T-cell (primary cell): ENCODE measurements around the gene SACS. TPM values are rescaled to one million over a fixed set of nuclear protein-coding genes. Genes with fewer than 3 reads are reported as not detected.
"Not testable (repeated sequence)": the region's sequence is repeated elsewhere in the genome, so short reads cannot be mapped to it uniquely, and the experiment has no call there.

Experiments
- ATAC-seq, 4 experiments: fragments of 200-7000 bp in 3 of 4; fragments of 150-1000 bp in 1 of 4; cut with Tn5 transposase; replicated peaks in 1 of 4; 1 replicate in 3 of 4; 2 replicates in 1 of 4; pipeline ENCODE4 v1.10.0; 2021; ENCODE audit warnings: moderate library complexity in 3 of 4, mild to moderate bottlenecking in 2 of 4, moderate number of reproducible peaks in 1 of 4
- CTCF ChIA-PET, 2 donors: fragments of 300-600 bp; sonication (Branson Sonifier 250); formaldehyde crosslinking; loops; one replicate each; lab custom pipeline; 2022; ENCODE audit warnings: antibody characterized with exemption in 2 of 2; lab: Charles Lee
- POLR2A ChIA-PET, 2 donors: fragments of 300-600 bp; sonication (Branson Sonifier 250); formaldehyde crosslinking; loops; one replicate each; lab custom pipeline; 2022; ENCODE audit warnings: antibody characterized with exemption in 2 of 2; lab: Charles Lee
- DNase-seq, 35 experiments: peaks; one replicate each; pipeline versions ENCODE4 v3.0.0 to v3.0.0-alpha.2; 2013 to 2023
- H3K27ac ChIP-seq: one replicate; pipeline ENCODE4 v1.5.1; 2013; ENCODE audit warnings: low read length
- H3K27me3 ChIP-seq, 2 experiments: replicated peaks in 1 of 2; 1 replicate in 1 of 2; 2 replicates in 1 of 2; pipeline versions ENCODE4 v1.6.1 to v1.7.0; 2013; ENCODE audit warnings: low read length in 1 of 2, mixed read lengths in 1 of 2; ENCODE audit not compliant: control insufficient read depth in 2 of 2, insufficient read depth in 2 of 2; ENCODE audit errors: extremely low read depth in 1 of 2
- H3K36me3 ChIP-seq, 2 donors: 1 replicate in 1 of 2; 2 replicates in 1 of 2; pipeline versions ENCODE4 v1.6.1 to v1.7.0; 2013; ENCODE audit warnings: low read length in 1 of 2; ENCODE audit not compliant: control insufficient read depth in 2 of 2, insufficient read depth in 1 of 2; ENCODE audit errors: extremely low read depth in 1 of 2
- H3K4me1 ChIP-seq, 2 experiments: 1 replicate in 1 of 2; 2 replicates in 1 of 2; pipeline versions ENCODE4 v1.6.1 to v1.7.0; 2013; ENCODE audit warnings: low read length in 2 of 2, mixed read lengths in 1 of 2; ENCODE audit not compliant: insufficient read depth in 2 of 2, control insufficient read depth in 1 of 2; ENCODE audit errors: extremely low read depth in 1 of 2
- H3K4me3 ChIP-seq, 2 donors: 1 replicate in 1 of 2; 2 replicates in 1 of 2; pipeline versions ENCODE4 v1.5.1 to v1.7.0; 2013; ENCODE audit warnings: mild to moderate bottlenecking in 2 of 2, low read length in 1 of 2, moderate library complexity in 1 of 2; ENCODE audit not compliant: control insufficient read depth in 1 of 2; ENCODE audit errors: extremely low read depth in 1 of 2
- H3K9me3 ChIP-seq: 2 replicates; pipeline ENCODE4 v1.7.0; 2013
- H3K27ac Mint-ChIP-seq, 2 donors: one replicate each; pipeline ENCODE4 v1.8.0; 2020 to 2021; ENCODE audit warnings: mild to moderate bottlenecking in 2 of 2, mixed read lengths in 2 of 2
- H3K27me3 Mint-ChIP-seq, 2 donors: one replicate each; pipeline ENCODE4 v1.8.0; 2021 to 2022; ENCODE audit warnings: mixed read lengths in 2 of 2
- H3K36me3 Mint-ChIP-seq: one replicate; pipeline ENCODE4 v1.8.0; 2021; ENCODE audit warnings: mixed read lengths
- H3K4me1 Mint-ChIP-seq, 3 donors: one replicate each; pipeline ENCODE4 v1.8.0; 2020 to 2022; ENCODE audit warnings: mixed read lengths in 3 of 3, mild to moderate bottlenecking in 1 of 3
- H3K4me3 Mint-ChIP-seq, 3 donors: one replicate each; pipeline ENCODE4 v1.8.0; 2020 to 2022; ENCODE audit warnings: mild to moderate bottlenecking in 3 of 3, mixed read lengths in 3 of 3, moderate library complexity in 3 of 3
- H3K9me3 Mint-ChIP-seq, 3 donors: one replicate each; pipeline ENCODE4 v1.8.0; 2020 to 2022; ENCODE audit warnings: mixed read lengths in 3 of 3
- WGBS: methylation state at CpG from one replicate; pipeline ENCODE4 v1.1.5; 2013; ENCODE audit warnings: missing lambda C conversion rate; ENCODE audit not compliant: insufficient coverage; 5-methylcytosine and 5-hydroxymethylcytosine counted together
- total RNA-seq, 35 experiments: library from RNA in 6 of 35; stranded (reverse) in 6 of 35; fragments of 120-200 nt in 1 of 35; gene quantifications; one replicate each; pipeline versions ENCODE4 v1.2.1 to v1.2.4 and lab custom pipeline; 2013 to 2026

Gene SACS
- total RNA-seq, 5 donors from 2014 or later (not counting 1 experiment from before 2014, with no cell fraction given): 17.6 to 28.6 (median 27.3) TPM

DNA sequence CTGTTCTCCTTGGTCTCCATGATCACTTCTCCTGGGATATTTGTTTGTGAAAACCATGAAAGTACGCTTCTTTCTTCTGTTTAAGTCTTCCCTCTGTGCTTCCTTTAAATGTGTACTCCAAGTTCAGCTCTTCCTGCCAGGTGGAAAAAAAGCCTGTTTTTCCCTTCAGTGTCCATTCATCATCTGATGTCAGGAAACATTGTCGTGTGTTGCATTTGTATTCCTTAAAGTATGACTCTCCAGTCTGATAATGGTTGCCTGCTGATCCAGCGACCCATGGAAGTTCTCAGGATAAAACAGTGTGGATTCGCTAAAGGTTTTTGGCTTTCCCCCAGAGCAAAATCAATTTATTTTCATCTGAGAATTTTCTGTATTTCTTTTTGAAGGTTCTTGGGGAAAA lies 22.3 kb downstream of the SACS start:
- H3K27ac Mint-ChIP-seq: no peak overlapping the region
- no CpG with 5 or more reads among the region's 4 CpGs for WGBS
- no peaks in the 10 kb centered on the region for H3K4me1 ChIP-seq
- POLR2A ChIA-PET: no interaction called here
- H3K27me3 Mint-ChIP-seq: peaks cover 5 to 13% of the 10 kb centered on the region in 2 donors
- H3K27me3 ChIP-seq: peaks cover 0 to 4% of the 10 kb centered on the region in 2 experiments
- DNase-seq (no peak), ATAC-seq (no peak)
- H3K9me3 ChIP-seq: no peaks in the 10 kb centered on the region
- H3K4me1 Mint-ChIP-seq: peaks cover 0 to 2% (median 2%) of the 10 kb centered on the region in 3 donors
- no peak overlapping the region for H3K4me3 Mint-ChIP-seq
- no peak overlapping the region for H3K27ac ChIP-seq
- CTCF ChIA-PET: no interaction called here
- no peaks in the 10 kb centered on the region for H3K36me3 ChIP-seq
- H3K4me3 ChIP-seq: no peak overlapping the region
- H3K9me3 Mint-ChIP-seq: no peaks in the 10 kb centered on the region
- H3K36me3 Mint-ChIP-seq: no peaks in the 10 kb centered on the region

GRCh38 chr13:23408026-23408425 lies 25.5 kb downstream of the SACS start:
- Histone ChIP-seq H3K36me3 (no peaks in the 10 kb centered on the region), H3K27me3 (peaks cover 0 to 4% of the 10 kb centered on the region in 2 experiments), H3K9me3 (no peaks in the 10 kb centered on the region), H3K4me3 (no peak overlapping the region), H3K27ac (no peak overlapping the region), H3K4me1 (no peaks in the 10 kb centered on the region)
- Mint-ChIP-seq H3K9me3 (no peaks in the 10 kb centered on the region), H3K27me3 (peaks cover 15 to 17% of the 10 kb centered on the region in 2 donors), H3K4me1 (peaks cover 0 to 2% (median 2%) of the 10 kb centered on the region in 3 donors), H3K4me3 (no peak overlapping the region), H3K27ac (no peak overlapping the region), H3K36me3 (no peaks in the 10 kb centered on the region)
- DNase-seq (no peak), ATAC-seq (no peak)
- 94% methylated on average over 2 of the region's 5 CpGs for WGBS
- ChIA-PET CTCF (interaction anchor here (0.6 to 0.7 kb wide), 3 partner anchors 363 to 1790 kb away, joined by 3 to 5 read pairs (median 4); no protein-coding TSS in a partner anchor), POLR2A (interaction anchor here in 1 of 2 donors (0.7 kb wide), 1 partner anchor 872 kb away, joined by 3 read pairs; no protein-coding TSS in a partner anchor)

DNA sequence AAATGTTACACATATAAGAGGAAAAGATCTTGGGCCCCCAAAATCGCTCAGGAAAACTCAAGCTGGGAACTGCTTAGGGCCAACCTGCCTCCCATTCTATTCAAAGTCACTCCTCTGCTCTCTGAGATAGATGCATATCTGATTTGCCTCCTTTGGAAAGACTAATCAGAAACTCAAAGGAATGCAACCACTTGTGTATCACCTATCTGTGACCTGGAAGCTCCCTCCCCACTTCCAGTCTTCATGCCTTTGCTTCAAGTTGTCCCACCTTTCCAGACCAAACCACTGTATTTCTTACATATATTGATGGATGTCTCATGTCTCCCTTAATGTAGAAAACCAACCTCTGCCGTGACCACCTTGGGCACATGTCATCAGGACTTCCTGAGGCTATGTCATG lies 32.3 kb downstream of the SACS start:
- H3K27me3 ChIP-seq, DNase-seq, POLR2A ChIA-PET, CTCF ChIA-PET, H3K4me3 Mint-ChIP-seq, H3K36me3 ChIP-seq, H3K4me1 Mint-ChIP-seq, ATAC-seq, H3K27ac Mint-ChIP-seq, H3K4me3 ChIP-seq, H3K9me3 ChIP-seq, H3K4me1 ChIP-seq, H3K36me3 Mint-ChIP-seq, H3K27ac ChIP-seq: not testable (repeated sequence)
- 60% methylated on average over 1 of the region's 2 CpGs for WGBS
- peaks cover 23% of the 10 kb centered on the region in 2 donors for H3K27me3 Mint-ChIP-seq
- peaks cover 6 to 11% (median 10%) of the 10 kb centered on the region in 3 donors for H3K9me3 Mint-ChIP-seq

- DNase-seq (no peak), ATAC-seq (no peak)
- Mint-ChIP-seq H3K27me3 (peaks cover 21% of the 10 kb centered on the region in 2 donors), H3K4me1 (no peaks in the 10 kb centered on the region), H3K4me3 (no peak overlapping the region), H3K36me3 (peaks cover 4% of the 10 kb centered on the region), H3K9me3 (peaks cover 6 to 11% (median 10%) of the 10 kb centered on the region in 3 donors), H3K27ac (no peak overlapping the region)
- H3K27me3 ChIP-seq: no peaks in the 10 kb centered on the region
- no peak overlapping the region for H3K27ac ChIP-seq
- no peaks in the 10 kb centered on the region for H3K4me1 ChIP-seq
- POLR2A ChIA-PET: no interaction called here
- H3K4me3 ChIP-seq: no peak overlapping the region
- CTCF ChIA-PET: no interaction called here
- 80% methylated on average over 3 of the region's 6 CpGs for WGBS
- no peaks in the 10 kb centered on the region for H3K36me3 ChIP-seq
- no peaks in the 10 kb centered on the region for H3K9me3 ChIP-seq
Observed at GRCh38 chr13:23399347-23399746, 34.2 kb downstream of the SACS start.

GRCh38 chr13:23394821-23395220 lies 38.7 kb downstream of the SACS start:
- H3K27me3 ChIP-seq: peaks cover 0 to 2% of the 10 kb centered on the region in 2 experiments
- no peak overlapping the region for H3K4me3 ChIP-seq
- no peaks in the 10 kb centered on the region for H3K9me3 ChIP-seq
- Mint-ChIP-seq H3K9me3 (peaks cover 6 to 8% (median 7%) of the 10 kb centered on the region in 3 donors), H3K27ac (no peak overlapping the region), H3K27me3 (peaks cover 8 to 9% of the 10 kb centered on the region in 2 donors), H3K36me3 (peaks cover 1% of the 10 kb centered on the region), H3K4me1 (no peaks in the 10 kb centered on the region), H3K4me3 (no peak overlapping the region)
- H3K27ac ChIP-seq: no peak overlapping the region
- H3K4me1 ChIP-seq: no peaks in the 10 kb centered on the region
- no peaks in the 10 kb centered on the region for H3K36me3 ChIP-seq
- POLR2A ChIA-PET: no interaction called here
- no peak for DNase-seq
- ATAC-seq: no peak
- 92% methylated on average over 2 of the region's 4 CpGs for WGBS
- CTCF ChIA-PET: no interaction called here

DNA sequence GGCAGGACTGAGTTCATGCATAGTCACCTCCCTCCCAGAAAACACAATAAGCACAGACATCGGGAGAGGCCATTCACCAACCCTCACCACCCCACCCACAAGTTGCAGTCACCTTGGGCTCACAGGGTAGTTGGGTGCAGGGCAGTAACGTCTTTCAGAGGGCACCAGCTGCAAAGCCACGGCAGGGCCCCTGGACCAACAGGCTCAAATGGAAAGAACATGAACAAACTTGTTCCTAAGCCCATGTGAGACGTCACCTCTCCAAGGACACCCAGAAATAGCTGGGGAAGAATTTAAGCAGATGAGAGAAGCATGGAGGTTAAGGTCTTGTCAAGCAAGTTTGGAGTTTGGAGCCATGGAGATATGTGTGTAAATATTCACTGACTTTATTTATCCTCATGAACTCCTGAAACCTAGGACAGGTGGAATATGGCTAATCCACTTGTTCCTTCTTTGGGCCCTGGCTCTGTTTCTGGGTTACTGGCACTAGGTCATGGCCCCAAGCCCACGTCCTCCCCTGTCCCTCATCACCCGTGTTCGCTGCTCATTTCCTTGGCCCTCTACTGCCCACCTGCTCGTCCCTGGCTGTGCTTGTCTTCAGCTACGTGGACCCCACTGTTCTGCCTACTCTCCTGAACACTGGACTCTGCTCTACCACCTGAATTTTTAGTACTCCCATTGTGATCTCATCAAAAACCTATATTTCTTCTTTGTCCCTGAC lies 40.4 kb downstream of the SACS start:
- ChIA-PET POLR2A (no interaction called here), CTCF (no interaction called here)
- H3K27me3 Mint-ChIP-seq: peaks cover under 1 to 3% of the 10 kb centered on the region in 2 donors
- Histone ChIP-seq H3K4me3 (no peak overlapping the region), H3K27ac (no peak overlapping the region), H3K36me3 (no peaks in the 10 kb centered on the region), H3K27me3 (peaks cover 0 to 2% of the 10 kb centered on the region in 2 experiments), H3K4me1 (no peaks in the 10 kb centered on the region), H3K9me3 (no peaks in the 10 kb centered on the region)
- no peaks in the 10 kb centered on the region for H3K9me3 Mint-ChIP-seq
- ATAC-seq (no peak), DNase-seq (no peak)
- H3K27ac Mint-ChIP-seq: no peak overlapping the region
- no peaks in the 10 kb centered on the region for H3K4me1 Mint-ChIP-seq
- H3K36me3 Mint-ChIP-seq: no peaks in the 10 kb centered on the region
- WGBS: 83% methylated on average over 7 of the region's 9 CpGs
- H3K4me3 Mint-ChIP-seq: no peak overlapping the region
